HG02852 (cell line): Measurements from ENCODE around the gene PRKAA2.

ENCODE experiments used
- ATAC-seq: cut with Tn5 transposase; IDR thresholded peaks from one replicate; pipeline ENCODE4 v1.9.1; 2021; ENCODE audit warnings: mild to moderate bottlenecking, moderate library complexity; ENCODE audit not compliant: unreplicated experiment

The PRKAA2 gene

GRCh38 chr1:56654126-56654923, 9.2 kb downstream of the PRKAA2 start:
- no peak for ATAC-seq

- ATAC-seq = no peak
Measured at GRCh38 chr1:56655991-56656613, 11.0 kb downstream of the PRKAA2 start.

- ATAC-seq = no peak
Measured at GRCh38 chr1:56658254-56658653, 13.1 kb downstream of the PRKAA2 start.

GRCh38 chr1:56660293-56660692, 15.2 kb downstream of the PRKAA2 start:
- no peak for ATAC-seq

- ATAC-seq = no peak
Measured at GRCh38 chr1:56663846-56664245, 18.7 kb downstream of the PRKAA2 start.

GRCh38 chr1:56665384-56665783, 20.3 kb downstream of the PRKAA2 start:
- ATAC-seq = no peak

GRCh38 chr1:56666112-56666608, 21.0 kb downstream of the PRKAA2 start:
- no peak for ATAC-seq

GRCh38 chr1:56670350-56670749, 25.2 kb downstream of the PRKAA2 start:
- ATAC-seq = no peak

- no peak for ATAC-seq
Measured at GRCh38 chr1:56671085-56671484, 26.0 kb downstream of the PRKAA2 start.

- ATAC-seq = no peak
Measured at GRCh38 chr1:56671542-56671941, 26.4 kb downstream of the PRKAA2 start.

- no peak for ATAC-seq
Measured at GRCh38 chr1:56672579-56672978, 27.5 kb downstream of the PRKAA2 start.

GRCh38 chr1:56675763-56676162, 30.6 kb downstream of the PRKAA2 start:
- no peak for ATAC-seq

GRCh38 chr1:56676571-56677035, 31.5 kb downstream of the PRKAA2 start:
- no peak for ATAC-seq

GRCh38 chr1:56683569-56683968, 38.5 kb downstream of the PRKAA2 start:
- ATAC-seq = no peak

- no peak for ATAC-seq
Measured at GRCh38 chr1:56686169-56686568, 41.1 kb downstream of the PRKAA2 start.

- peak; percentile 87 for ATAC-seq
Measured at GRCh38 chr1:56688522-56689026, 43.5 kb downstream of the PRKAA2 start.

GRCh38 chr1:56696663-56697062, 51.5 kb downstream of the PRKAA2 start:
- no peak for ATAC-seq

GRCh38 chr1:56703747-56704146, 58.6 kb downstream of the PRKAA2 start:
- no peak for ATAC-seq

- no peak for ATAC-seq
Measured at GRCh38 chr1:56707379-56707778, 62.3 kb downstream of the PRKAA2 start.

- peak; percentile 44 for ATAC-seq
Measured at GRCh38 chr1:56709269-56709880, 64.3 kb downstream of the PRKAA2 start.

GRCh38 chr1:56709995-56710394, 64.9 kb downstream of the PRKAA2 start:
- no peak for ATAC-seq

- ATAC-seq = no peak
Measured at GRCh38 chr1:56710646-56711045, 65.5 kb downstream of the PRKAA2 start.
